RWPE2 (cell line): ENCODE results near the gene COL2A1.

ENCODE experiments used
- ATAC-seq: fragments of 200-7000 bp; cut with Tn5 transposase; 3 replicates; pipeline ENCODE4 v1.9.1; 2021; ENCODE audit warnings: low read depth
- DNase-seq: peaks from one replicate; pipeline ENCODE4 v3.0.0-alpha.2; 2020; ENCODE audit warnings: low spot score
- H3K27ac ChIP-seq: fragments of 450-650 bp; 2 replicates; pipeline ENCODE4 v1.5.1; 2017; ENCODE audit warnings: mild to moderate bottlenecking; ENCODE audit not compliant: poor library complexity, severe bottlenecking
- H3K27me3 ChIP-seq: fragments of 250-450 bp; sonication (Bioruptor Pico); 2 replicates; pipeline ENCODE4 v1.5.1; 2021; ENCODE audit warnings: mild to moderate bottlenecking, moderate library complexity; ENCODE audit not compliant: insufficient read depth, poor library complexity, severe bottlenecking
- H3K36me3 ChIP-seq: fragments of 250-450 bp; sonication (Bioruptor Pico); 2 replicates; pipeline ENCODE4 v1.5.1; 2020; ENCODE audit warnings: low read depth, mild to moderate bottlenecking, moderate library complexity
- H3K4me1 ChIP-seq: fragments of 250-450 bp; sonication (Bioruptor Pico); 2 replicates; pipeline ENCODE4 v1.5.1; 2021; ENCODE audit warnings: mild to moderate bottlenecking, moderate library complexity; ENCODE audit not compliant: insufficient read depth, poor library complexity, severe bottlenecking
- H3K4me3 ChIP-seq: fragments of 250-450 bp; sonication (Bioruptor Pico); 2 replicates; pipeline ENCODE4 v1.5.1; 2021; ENCODE audit warnings: mild to moderate bottlenecking, moderate library complexity; ENCODE audit not compliant: severe bottlenecking
- H3K9me3 ChIP-seq: fragments of 250-450 bp; sonication (Bioruptor Pico); 2 replicates; pipeline ENCODE4 v1.5.1; 2021; ENCODE audit warnings: mild to moderate bottlenecking, moderate library complexity; ENCODE audit not compliant: severe bottlenecking
- TF ChIP-seq, protein P1 (sequence below): fragments of 450-650 bp; IDR thresholded peaks from one replicate; pipeline ENCODE4 v1.5.1; 2017; ENCODE audit warnings: mild to moderate bottlenecking, moderate library complexity; ENCODE audit not compliant: poor library complexity, severe bottlenecking

COL2A1 gene

DNA sequence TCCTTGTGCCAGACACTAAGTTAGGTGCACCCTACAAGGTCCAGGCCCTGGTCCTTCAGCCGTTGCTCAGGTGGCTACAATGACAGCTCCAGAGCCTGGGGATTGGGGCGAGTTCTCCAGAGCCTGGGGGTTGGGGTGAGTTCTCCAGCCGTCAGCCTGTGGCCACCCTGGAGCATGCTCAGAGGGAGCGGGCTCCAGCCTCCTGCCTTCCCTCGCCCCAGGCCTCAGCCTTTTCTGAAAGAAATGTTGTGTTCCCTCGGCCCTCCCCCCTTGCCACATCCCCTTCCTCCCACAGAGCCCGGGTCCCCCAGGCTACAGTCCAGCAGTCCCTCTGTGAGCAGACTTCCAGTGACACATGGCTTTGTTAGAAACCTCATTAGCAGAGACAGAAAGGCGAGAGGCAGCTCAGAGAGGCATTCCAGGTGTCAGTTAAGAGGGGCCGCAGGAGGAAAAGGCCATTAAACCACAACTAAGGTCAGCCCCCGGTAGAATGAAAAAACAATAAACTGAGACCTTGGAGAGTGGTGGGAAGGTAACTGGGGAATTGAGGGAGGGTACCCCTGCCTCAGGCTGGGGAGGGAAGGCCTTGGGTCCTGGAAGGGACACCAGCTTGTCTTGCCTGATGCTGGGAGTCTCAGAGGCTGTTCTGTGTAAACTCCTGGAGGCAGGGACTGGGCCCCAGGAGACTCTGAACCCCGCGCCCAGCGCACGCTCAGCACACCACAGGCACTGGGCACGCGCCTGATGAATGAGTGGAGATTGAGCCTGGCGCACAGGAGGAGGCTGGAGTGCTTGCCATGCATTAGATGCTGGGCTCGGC, 23.1 kb upstream of the COL2A1 start:
- H3K4me1 ChIP-seq, result no peaks in the 10 kb centered on the region
- no peak overlapping the region for H3K27ac ChIP-seq
- no peaks in the 10 kb centered on the region for H3K9me3 ChIP-seq
- no peaks in the 10 kb centered on the region for H3K27me3 ChIP-seq
- TF ChIP-seq, protein P1, sequence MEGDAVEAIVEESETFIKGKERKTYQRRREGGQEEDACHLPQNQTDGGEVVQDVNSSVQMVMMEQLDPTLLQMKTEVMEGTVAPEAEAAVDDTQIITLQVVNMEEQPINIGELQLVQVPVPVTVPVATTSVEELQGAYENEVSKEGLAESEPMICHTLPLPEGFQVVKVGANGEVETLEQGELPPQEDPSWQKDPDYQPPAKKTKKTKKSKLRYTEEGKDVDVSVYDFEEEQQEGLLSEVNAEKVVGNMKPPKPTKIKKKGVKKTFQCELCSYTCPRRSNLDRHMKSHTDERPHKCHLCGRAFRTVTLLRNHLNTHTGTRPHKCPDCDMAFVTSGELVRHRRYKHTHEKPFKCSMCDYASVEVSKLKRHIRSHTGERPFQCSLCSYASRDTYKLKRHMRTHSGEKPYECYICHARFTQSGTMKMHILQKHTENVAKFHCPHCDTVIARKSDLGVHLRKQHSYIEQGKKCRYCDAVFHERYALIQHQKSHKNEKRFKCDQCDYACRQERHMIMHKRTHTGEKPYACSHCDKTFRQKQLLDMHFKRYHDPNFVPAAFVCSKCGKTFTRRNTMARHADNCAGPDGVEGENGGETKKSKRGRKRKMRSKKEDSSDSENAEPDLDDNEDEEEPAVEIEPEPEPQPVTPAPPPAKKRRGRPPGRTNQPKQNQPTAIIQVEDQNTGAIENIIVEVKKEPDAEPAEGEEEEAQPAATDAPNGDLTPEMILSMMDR, result no peak
- DNase-seq (no peak), ATAC-seq (no peak)
- no peak overlapping the region for H3K4me3 ChIP-seq
- H3K36me3 ChIP-seq, result no peaks in the 10 kb centered on the region

DNA sequence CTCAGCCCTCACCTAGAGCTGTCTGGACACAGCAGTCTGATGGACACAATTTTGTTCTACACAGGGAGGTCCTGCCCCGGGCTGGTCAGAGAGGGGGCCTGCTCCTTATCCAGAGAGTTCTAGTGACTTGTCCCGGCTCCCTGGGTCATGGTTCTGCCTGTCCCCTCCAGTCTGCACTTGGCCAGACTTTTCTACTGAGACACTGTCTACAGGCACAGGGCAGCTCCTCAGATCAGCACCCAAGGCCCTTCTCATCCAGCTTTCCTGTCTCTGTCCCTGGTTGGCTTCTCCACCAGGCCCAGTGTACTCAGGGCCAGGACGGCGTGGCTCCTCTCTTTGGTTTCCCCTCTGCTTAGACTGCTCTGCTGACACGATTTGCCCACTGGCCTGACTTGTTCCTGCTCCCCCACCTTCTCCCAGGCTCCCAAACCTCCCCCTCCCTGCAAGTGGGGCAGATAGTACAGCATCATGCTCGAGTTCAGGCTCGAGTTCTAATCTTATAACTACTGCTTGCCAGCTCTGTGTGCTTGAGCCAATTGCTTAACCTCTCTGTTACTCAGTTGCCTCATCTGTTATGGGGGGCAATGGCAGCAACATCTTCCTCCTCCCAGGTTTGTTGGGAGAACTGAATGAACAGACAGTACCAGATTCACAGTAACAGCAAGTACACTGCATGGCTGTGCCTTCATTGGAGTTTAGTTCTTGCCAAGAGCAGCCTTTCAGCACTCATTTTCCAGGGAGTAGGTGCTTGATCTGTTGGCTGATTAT, 22.0 kb upstream of the COL2A1 start:
- peaks cover 3% of the 10 kb centered on the region for H3K4me1 ChIP-seq
- no peak overlapping the region for H3K27ac ChIP-seq
- H3K9me3 ChIP-seq, result no peaks in the 10 kb centered on the region
- TF ChIP-seq, protein P1, result no peak
- H3K27me3 ChIP-seq, result no peaks in the 10 kb centered on the region
- ATAC-seq (no peak), DNase-seq (no peak)
- H3K4me3 ChIP-seq, result no peak overlapping the region
- no peaks in the 10 kb centered on the region for H3K36me3 ChIP-seq

DNA sequence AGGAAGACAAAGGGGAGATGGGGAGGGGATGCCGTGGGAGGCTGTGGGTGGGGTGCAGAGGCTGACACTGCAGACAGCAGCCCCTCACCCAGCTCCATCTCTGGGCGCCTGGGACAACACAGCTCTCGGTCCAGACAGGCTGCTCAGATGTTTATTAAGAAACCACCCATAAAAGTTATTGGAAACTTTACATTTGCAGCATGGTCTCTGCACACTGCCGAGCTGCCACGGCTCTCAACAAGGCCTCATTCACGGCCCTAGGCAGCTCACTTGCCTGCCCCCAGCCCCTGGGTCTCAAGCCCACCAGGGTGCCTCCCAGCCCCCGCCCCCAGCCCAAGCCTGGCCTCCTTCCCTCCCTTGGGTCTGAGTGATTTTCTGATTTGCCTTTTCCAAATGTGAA, 21.0 kb upstream of the COL2A1 start:
- Histone ChIP-seq H3K4me1 (peaks cover 3% of the 10 kb centered on the region), H3K9me3 (no peaks in the 10 kb centered on the region)
- ATAC-seq, result no peak

DNA sequence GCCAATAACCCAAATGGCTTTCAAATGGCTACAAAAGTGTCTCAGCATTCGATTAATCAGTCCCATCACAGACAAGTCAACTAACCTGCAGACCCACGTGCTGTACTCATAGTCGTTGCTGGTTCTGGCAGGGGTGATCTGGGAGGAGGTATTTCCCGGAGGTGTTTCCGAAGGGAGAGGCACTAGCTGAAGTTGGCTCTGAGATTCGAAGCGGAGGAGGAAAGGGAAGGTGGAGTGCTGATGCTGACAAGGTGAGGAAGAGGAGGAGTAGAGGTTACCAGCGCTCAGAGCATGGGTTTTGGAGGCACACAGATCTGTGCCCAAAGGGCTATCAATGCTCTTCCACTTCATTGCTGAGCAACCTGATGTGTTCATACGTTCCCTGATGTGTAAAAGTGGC, 20.5 kb upstream of the COL2A1 start:
- TF ChIP-seq, protein P1, result no peak
- Histone ChIP-seq H3K27ac (no peak overlapping the region), H3K27me3 (no peaks in the 10 kb centered on the region), H3K9me3 (no peaks in the 10 kb centered on the region), H3K36me3 (no peaks in the 10 kb centered on the region), H3K4me1 (peaks cover 3% of the 10 kb centered on the region), H3K4me3 (no peak overlapping the region)
- no peak for ATAC-seq
- no peak for DNase-seq

More for the DNA sequence above, 21.0 kb upstream of the COL2A1 start:
- H3K27ac ChIP-seq, result no peak overlapping the region
- no peak overlapping the region for H3K4me3 ChIP-seq
- H3K27me3 ChIP-seq, result no peaks in the 10 kb centered on the region
- DNase-seq, result no peak
- no peaks in the 10 kb centered on the region for H3K36me3 ChIP-seq
- TF ChIP-seq, protein P1, result no peak
